K562 (cell line): ENCODE data around the gene PRMT3. TPM values are rescaled to one million over a fixed set of nuclear protein-coding genes. Genes with fewer than 3 reads are reported as not detected.

Experiments
- ATAC-seq: fragments of 200-7000 bp; cut with Tn5 transposase; 3 replicates; pipeline ENCODE4 v1.9.1; 2020; ENCODE audit warnings: moderate library complexity
- BruUV-seq: library from RNA; stranded (reverse); fragments of 400-500 nt; replicated peaks from 2 replicates; lab custom pipeline; 2021; lab: Mats Ljungman, UMichigan
- CTCF ChIA-PET: fragments of 300-600 bp; formaldehyde crosslinking; extraction: SDS; loops from one replicate; lab custom pipeline; 2021; ENCODE audit warnings: low intra/inter-chr PET ratio; lab: Yijun Ruan, JAX
- POLR2A ChIA-PET: fragments of 300-600, 350-650 bp; sonication (Branson Sonifier 250); formaldehyde crosslinking; extraction: SDS; loops from one replicate; lab custom pipeline; 2021; ENCODE audit warnings: antibody characterized with exemption, inconsistent platforms; lab: Yijun Ruan, JAX
- DNase-seq, 4 experiments: peaks; one replicate each; pipeline versions ENCODE4 v3.0.0 to v3.0.0-alpha.2; 2011 to 2018; ENCODE audit warnings: low spot score in 3 of 4, mixed read lengths in 3 of 4; ENCODE audit errors: extremely low read depth in 1 of 4
- FAIRE-seq: peaks from 2 replicates; lab custom pipeline; 2011; peaks lifted over from hg19 to GRCh38; lab: Jason Lieb, UNC
- H2AFZ ChIP-seq: 2 replicates; pipeline ENCODE4 v1.6.0; 2011; ENCODE audit warnings: low read depth, low read length, control low read depth, inconsistent platforms
- H3K27ac ChIP-seq: fragments of 200-600 bp; 3 replicates; pipeline ENCODE4 v1.8.0; 2011; ENCODE audit warnings: low read depth, mild to moderate bottlenecking, control low read depth, inconsistent platforms, low read length, moderate library complexity, mixed read lengths; ENCODE audit errors: extremely low read depth
- H3K27me3 ChIP-seq, 2 experiments: fragments of 300-600 bp in 1 of 2; 2 replicates in 1 of 2; 3 replicates in 1 of 2; pipeline versions ENCODE4 v1.6.0 to v1.8.0; 2011; ENCODE audit warnings: inconsistent platforms in 2 of 2, low read length in 2 of 2, mild to moderate bottlenecking in 1 of 2, mixed read lengths in 1 of 2, moderate library complexity in 1 of 2; ENCODE audit not compliant: control insufficient read depth in 2 of 2, insufficient read depth in 2 of 2
- H3K36me3 ChIP-seq: fragments of 300-600 bp; 3 replicates; pipeline ENCODE4 v1.8.0; 2011; ENCODE audit warnings: mild to moderate bottlenecking, low read length, inconsistent platforms; ENCODE audit not compliant: control insufficient read depth, insufficient read depth
- H3K4me1 ChIP-seq, 2 experiments: fragments of 200-600 bp in 1 of 2; replicated peaks in 1 of 2; 2 replicates in 1 of 2; 3 replicates in 1 of 2; pipeline versions ENCODE4 v1.5.1 to v1.8.0; 2011; ENCODE audit warnings: inconsistent platforms in 2 of 2, low read length in 2 of 2, mild to moderate bottlenecking in 1 of 2, mixed read lengths in 1 of 2, moderate library complexity in 1 of 2; ENCODE audit not compliant: control insufficient read depth in 2 of 2, insufficient read depth in 2 of 2
- H3K4me2 ChIP-seq: 2 replicates; pipeline ENCODE4 v1.6.1; 2011; ENCODE audit warnings: low read length, control low read depth, inconsistent platforms, mixed read lengths; ENCODE audit not compliant: insufficient read depth
- H3K4me3 ChIP-seq: fragments of 200-600 bp; sonication (generic), shearing (Covaris generic); 2 replicates; pipeline ENCODE4 v1.5.1; 2016; ENCODE audit warnings: control low read depth, inconsistent platforms
- H3K79me2 ChIP-seq: fragments of 200-600 bp; 3 replicates; pipeline ENCODE4 v1.8.0; 2011; ENCODE audit warnings: low read length, inconsistent platforms; ENCODE audit not compliant: control insufficient read depth, insufficient read depth
- H3K9ac ChIP-seq, 2 experiments: 2 replicates each; pipeline versions ENCODE4 v1.6.0 to v1.6.1; 2011; ENCODE audit warnings: low read depth in 2 of 2, low read length in 2 of 2, control low read depth in 1 of 2, inconsistent platforms in 1 of 2, mild to moderate bottlenecking in 1 of 2, mixed read lengths in 1 of 2; ENCODE audit not compliant: insufficient read depth in 1 of 2
- H3K9me1 ChIP-seq: one replicate; pipeline ENCODE4 v1.6.0; 2011; ENCODE audit warnings: inconsistent platforms, mild to moderate bottlenecking, low read length, moderate library complexity; ENCODE audit not compliant: control insufficient read depth, insufficient read depth
- H3K9me3 ChIP-seq: replicated peaks from 2 replicates; pipeline ENCODE4 v1.5.1; 2011; ENCODE audit warnings: low read depth, low read length, inconsistent platforms; ENCODE audit not compliant: control insufficient read depth, insufficient read depth
- H4K20me1 ChIP-seq: replicated peaks from 2 replicates; pipeline ENCODE4 v1.6.1; 2011; ENCODE audit warnings: low read length, inconsistent platforms, mixed read lengths; ENCODE audit not compliant: control insufficient read depth, insufficient read depth
- ASH1L ChIP-seq: fragments of 450-650 bp; IDR thresholded peaks from 2 replicates; pipeline ENCODE4 v1.6.1; 2018; ENCODE audit warnings: borderline replicate concordance, mild to moderate bottlenecking, low read depth; ENCODE audit not compliant: partially characterized antibody
- ATF1 ChIP-seq, 2 experiments: fragments of 450-650 bp in 1 of 2; IDR thresholded peaks; 2 replicates each; pipeline ENCODE4 v1.6.1; 2016; ENCODE audit warnings: missing compliant biosample characterization in 1 of 2, missing genetic modification characterization in 1 of 2
- BCOR ChIP-seq: fragments of 450-650 bp; IDR thresholded peaks from 2 replicates; pipeline ENCODE4 v1.6.1; 2016
- EWSR1 ChIP-seq: fragments of 450-650 bp; IDR thresholded peaks from 2 replicates; pipeline ENCODE4 v1.6.1; 2018; ENCODE audit warnings: borderline replicate concordance, mild to moderate bottlenecking, low read depth, moderate library complexity; ENCODE audit not compliant: partially characterized antibody
- HNRNPK ChIP-seq: fragments of 200-400 bp; formaldehyde crosslinking; IDR thresholded peaks from one replicate; pipeline ENCODE4 v1.6.1; 2018; ENCODE audit warnings: mild to moderate bottlenecking, low read depth, low read length; ENCODE audit not compliant: poor library complexity, severe bottlenecking
- MAFG ChIP-seq: fragments of 450-650 bp; conservative IDR thresholded peaks from 2 replicates; pipeline ENCODE4 v1.6.1; 2016; ENCODE audit warnings: missing genetic modification characterization, missing compliant biosample characterization
- TGIF2 ChIP-seq: sonication (generic); formaldehyde crosslinking; IDR thresholded peaks from 2 replicates; pipeline ENCODE4 v1.8.1; 2022; ENCODE audit warnings: mild to moderate bottlenecking, missing genetic modification reagents, moderate library complexity
- ZBTB1 ChIP-seq: sonication (generic); formaldehyde crosslinking; IDR thresholded peaks from 2 replicates; pipeline ENCODE4 v1.8.1; 2023; ENCODE audit warnings: missing genetic modification reagents, low read depth, mild to moderate bottlenecking, borderline replicate concordance
- ZNF224 ChIP-seq: sonication (generic); formaldehyde crosslinking; IDR thresholded peaks from 2 replicates; pipeline ENCODE4 v1.8.0; 2022; ENCODE audit warnings: mild to moderate bottlenecking, missing genetic modification reagents
- ZNF311 ChIP-seq: fragments of 250-450 bp; sonication (Bioruptor Pico); IDR thresholded peaks from 2 replicates; pipeline ENCODE4 v1.4.0; 2020; ENCODE audit warnings: mild to moderate bottlenecking, moderate library complexity
- ZNF696 ChIP-seq: fragments of 250-450 bp; sonication (Bioruptor Pico); conservative IDR thresholded peaks from 2 replicates; pipeline ENCODE4 v1.4.0; 2020; ENCODE audit warnings: mild to moderate bottlenecking, moderate library complexity
- WGBS: fragments of 100-300 bp; shearing (Covaris generic); methylation state at CpG from one replicate; pipeline ENCODE4 v1.1.6; 2016; ENCODE audit warnings: low coverage, mixed read lengths; ENCODE audit not compliant: insufficient coverage; ENCODE audit errors: missing lambda C conversion rate; 5-methylcytosine and 5-hydroxymethylcytosine counted together
- in situ Hi-C: fragments of 300-500 bp; cut with MboI; formaldehyde crosslinking; loops from 4 replicates; pipeline ENCODE4 v1.15.0; 2018; ENCODE audit warnings: inconsistent platforms, mixed read lengths
- intact Hi-C: fragments of 100-400 bp; cut with micrococcal nuclease; formaldehyde crosslinking; loops from 2 replicates; pipeline ENCODE4 v1.14.2; 2022
- polyA plus RNA-seq, 8 experiments: library from polyadenylated mRNA; depleted of rRNA in 4 of 8; stranded (reverse) in 5 of 8; unstranded in 3 of 8; fragments of >200 nt; fragmentation: Nextera tagmentation in 2 of 8; fragmentation: Illumina TruSeq in 1 of 8; extraction: Ambion mirVana in 2 of 8; extraction: Trizol in 1 of 8; gene quantifications; 2 replicates each; pipeline versions ENCODE4 v1.2.1 to v1.2.3, GENCODE V29; 2011 to 2014; ENCODE audit warnings: inconsistent platforms in 1 of 8, missing spikeins in 1 of 8
- total RNA-seq, 7 experiments: library from RNA; depleted of rRNA in 6 of 7; stranded (reverse); fragments of >200 nt in 6 of 7; fragmentation: Illumina TruSeq in 2 of 7; extraction: Trizol in 2 of 7; gene quantifications; 2 replicates each; pipeline versions ENCODE4 v1.2.1 to v1.2.3, GENCODE V29; 2011 to 2021; ENCODE audit warnings: low replicate concordance in 1 of 7
- TF ChIP-seq, protein P1 (sequence below): sonication (generic); formaldehyde crosslinking; IDR thresholded peaks from 2 replicates; pipeline ENCODE4 v1.8.0; 2022; ENCODE audit warnings: mild to moderate bottlenecking, low read depth, missing genetic modification reagents
- TF ChIP-seq, protein P2 (sequence below): sonication (generic); formaldehyde crosslinking; IDR thresholded peaks from 2 replicates; pipeline ENCODE4 v1.8.1; 2022; ENCODE audit warnings: missing genetic modification reagents
- TF ChIP-seq, protein P3 (sequence below): fragments of 450-650 bp; conservative IDR thresholded peaks from 2 replicates; pipeline ENCODE4 v1.6.1; 2016; ENCODE audit warnings: missing genetic modification characterization, low read depth, mild to moderate bottlenecking, missing compliant biosample characterization, moderate library complexity
- TF ChIP-seq, protein P4 (sequence below): fragments of 450-650 bp; formaldehyde crosslinking; IDR thresholded peaks from 2 replicates; pipeline ENCODE4 v1.4.0; 2022; ENCODE audit warnings: mild to moderate bottlenecking, moderate library complexity
- TF ChIP-seq, protein P5 (sequence below), 2 experiments: fragments of 450-650 bp; IDR thresholded peaks; 2 replicates each; pipeline ENCODE4 v1.6.1; 2016

The PRMT3 gene
- total and polyA plus RNA-seq, 9 of the 15 experiments (the other 6 are each of a cell fraction or from before 2014, with no cell fraction given): 24.0 to 62.1 (median 44.7) TPM

DNA sequence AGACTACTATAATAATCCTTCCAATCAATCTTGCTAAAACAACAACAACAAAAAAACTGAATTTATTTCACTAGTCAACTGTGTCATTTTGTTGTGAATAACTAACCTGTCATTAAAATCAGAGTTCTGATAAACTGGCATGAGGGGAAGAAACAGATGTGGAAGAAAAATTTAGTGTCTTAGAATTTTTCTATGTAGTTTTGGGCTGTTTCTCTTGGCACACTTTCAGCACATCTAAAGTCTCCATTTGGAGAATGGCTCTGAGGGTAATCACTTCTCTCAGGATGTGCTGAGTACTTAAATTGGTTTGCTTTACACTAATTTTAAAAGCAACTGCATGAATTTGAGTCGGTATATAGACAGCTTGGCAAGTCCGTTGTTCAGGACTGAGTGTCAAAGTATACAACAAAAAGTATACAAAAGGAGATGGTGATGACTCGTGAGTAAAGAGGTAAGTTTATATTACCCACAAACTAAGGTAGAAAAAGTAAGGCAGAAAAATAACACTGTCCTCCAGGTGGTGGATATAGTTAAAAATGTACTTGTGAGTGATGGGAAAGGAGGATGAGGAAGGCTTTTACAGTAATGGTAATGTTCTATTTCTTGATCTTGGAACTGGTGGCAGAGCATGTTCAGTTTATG lies 13.8 kb upstream of the PRMT3 start:
- H3K4me3 ChIP-seq: no peak overlapping the region
- FAIRE-seq (no peak), DNase-seq (no peak), ATAC-seq (no peak)
- peaks cover under 1% of the 10 kb centered on the region; the same call in 1 of the 3 replicates for H3K79me2 ChIP-seq
- H3K4me2 ChIP-seq: no peak overlapping the region
- no peak overlapping the region for H3K27ac ChIP-seq
- H3K27me3 ChIP-seq: no peaks in the 10 kb centered on the region
- no TSS peak for BruUV-seq
- intact Hi-C loops (no loop called here), in situ Hi-C loops (no loop called here)
- H3K4me1 ChIP-seq: peaks cover 0 to 18% of the 10 kb centered on the region in 2 experiments; a peak in 4 of 5 replicates
- no peaks in the 10 kb centered on the region for H4K20me1 ChIP-seq
- no peaks in the 10 kb centered on the region for H3K9me3 ChIP-seq
- WGBS: 69% methylated on average over 3 of the region's 3 CpGs
- peaks cover 39% of the 10 kb centered on the region for H3K36me3 ChIP-seq
- H3K9ac ChIP-seq: no peak overlapping the region
- H3K9me1 ChIP-seq: no peaks in the 10 kb centered on the region
- H2AFZ ChIP-seq: no peak overlapping the region
- ChIA-PET CTCF (no interaction called here), POLR2A (interaction anchor here (0.7 to 1.0 kb wide), 2 partner anchors 13 to 24 kb away, joined by 3 read pairs; no protein-coding TSS in a partner anchor)
- TF ChIP-seq ASH1L (no peak), ZNF224 (no peak), ZNF696 (CRISPR knock-in tag) (no peak), TGIF2 (no peak), HNRNPK (no peak), ZNF311 (no peak), MAFG (no peak), BCOR (no peak), ZBTB1 (CRISPR knock-in tag) (no peak), EWSR1 (no peak), ATF1 (CRISPR knock-in tag; IDR thresholded peaks at IDR 0.05) (no peak), ATF1 (tag; IDR thresholded peaks at IDR 0.05) (no peak)
- TF ChIP-seq, protein P1, sequence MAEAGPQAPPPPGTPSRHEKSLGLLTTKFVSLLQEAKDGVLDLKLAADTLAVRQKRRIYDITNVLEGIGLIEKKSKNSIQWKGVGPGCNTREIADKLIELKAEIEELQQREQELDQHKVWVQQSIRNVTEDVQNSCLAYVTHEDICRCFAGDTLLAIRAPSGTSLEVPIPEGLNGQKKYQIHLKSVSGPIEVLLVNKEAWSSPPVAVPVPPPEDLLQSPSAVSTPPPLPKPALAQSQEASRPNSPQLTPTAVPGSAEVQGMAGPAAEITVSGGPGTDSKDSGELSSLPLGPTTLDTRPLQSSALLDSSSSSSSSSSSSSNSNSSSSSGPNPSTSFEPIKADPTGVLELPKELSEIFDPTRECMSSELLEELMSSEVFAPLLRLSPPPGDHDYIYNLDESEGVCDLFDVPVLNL (CRISPR knock-in tag): no peak
- TF ChIP-seq, protein P2, sequence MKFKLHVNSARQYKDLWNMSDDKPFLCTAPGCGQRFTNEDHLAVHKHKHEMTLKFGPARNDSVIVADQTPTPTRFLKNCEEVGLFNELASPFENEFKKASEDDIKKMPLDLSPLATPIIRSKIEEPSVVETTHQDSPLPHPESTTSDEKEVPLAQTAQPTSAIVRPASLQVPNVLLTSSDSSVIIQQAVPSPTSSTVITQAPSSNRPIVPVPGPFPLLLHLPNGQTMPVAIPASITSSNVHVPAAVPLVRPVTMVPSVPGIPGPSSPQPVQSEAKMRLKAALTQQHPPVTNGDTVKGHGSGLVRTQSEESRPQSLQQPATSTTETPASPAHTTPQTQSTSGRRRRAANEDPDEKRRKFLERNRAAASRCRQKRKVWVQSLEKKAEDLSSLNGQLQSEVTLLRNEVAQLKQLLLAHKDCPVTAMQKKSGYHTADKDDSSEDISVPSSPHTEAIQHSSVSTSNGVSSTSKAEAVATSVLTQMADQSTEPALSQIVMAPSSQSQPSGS: no peak
- TF ChIP-seq, protein P3, sequence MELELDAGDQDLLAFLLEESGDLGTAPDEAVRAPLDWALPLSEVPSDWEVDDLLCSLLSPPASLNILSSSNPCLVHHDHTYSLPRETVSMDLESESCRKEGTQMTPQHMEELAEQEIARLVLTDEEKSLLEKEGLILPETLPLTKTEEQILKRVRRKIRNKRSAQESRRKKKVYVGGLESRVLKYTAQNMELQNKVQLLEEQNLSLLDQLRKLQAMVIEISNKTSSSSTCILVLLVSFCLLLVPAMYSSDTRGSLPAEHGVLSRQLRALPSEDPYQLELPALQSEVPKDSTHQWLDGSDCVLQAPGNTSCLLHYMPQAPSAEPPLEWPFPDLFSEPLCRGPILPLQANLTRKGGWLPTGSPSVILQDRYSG (tag): no peak
- TF ChIP-seq, protein P4, sequence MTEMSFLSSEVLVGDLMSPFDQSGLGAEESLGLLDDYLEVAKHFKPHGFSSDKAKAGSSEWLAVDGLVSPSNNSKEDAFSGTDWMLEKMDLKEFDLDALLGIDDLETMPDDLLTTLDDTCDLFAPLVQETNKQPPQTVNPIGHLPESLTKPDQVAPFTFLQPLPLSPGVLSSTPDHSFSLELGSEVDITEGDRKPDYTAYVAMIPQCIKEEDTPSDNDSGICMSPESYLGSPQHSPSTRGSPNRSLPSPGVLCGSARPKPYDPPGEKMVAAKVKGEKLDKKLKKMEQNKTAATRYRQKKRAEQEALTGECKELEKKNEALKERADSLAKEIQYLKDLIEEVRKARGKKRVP (CRISPR knock-in tag): no peak
- TF ChIP-seq, protein P5, sequence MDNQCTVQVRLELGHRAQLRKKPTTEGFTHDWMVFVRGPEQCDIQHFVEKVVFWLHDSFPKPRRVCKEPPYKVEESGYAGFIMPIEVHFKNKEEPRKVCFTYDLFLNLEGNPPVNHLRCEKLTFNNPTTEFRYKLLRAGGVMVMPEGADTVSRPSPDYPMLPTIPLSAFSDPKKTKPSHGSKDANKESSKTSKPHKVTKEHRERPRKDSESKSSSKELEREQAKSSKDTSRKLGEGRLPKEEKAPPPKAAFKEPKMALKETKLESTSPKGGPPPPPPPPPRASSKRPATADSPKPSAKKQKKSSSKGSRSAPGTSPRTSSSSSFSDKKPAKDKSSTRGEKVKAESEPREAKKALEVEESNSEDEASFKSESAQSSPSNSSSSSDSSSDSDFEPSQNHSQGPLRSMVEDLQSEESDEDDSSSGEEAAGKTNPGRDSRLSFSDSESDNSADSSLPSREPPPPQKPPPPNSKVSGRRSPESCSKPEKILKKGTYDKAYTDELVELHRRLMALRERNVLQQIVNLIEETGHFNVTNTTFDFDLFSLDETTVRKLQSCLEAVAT (IDR thresholded peaks at IDR 0.05): no peak
